ENCODE results near the gene DNAL4.

DNAL4 gene

DNA sequence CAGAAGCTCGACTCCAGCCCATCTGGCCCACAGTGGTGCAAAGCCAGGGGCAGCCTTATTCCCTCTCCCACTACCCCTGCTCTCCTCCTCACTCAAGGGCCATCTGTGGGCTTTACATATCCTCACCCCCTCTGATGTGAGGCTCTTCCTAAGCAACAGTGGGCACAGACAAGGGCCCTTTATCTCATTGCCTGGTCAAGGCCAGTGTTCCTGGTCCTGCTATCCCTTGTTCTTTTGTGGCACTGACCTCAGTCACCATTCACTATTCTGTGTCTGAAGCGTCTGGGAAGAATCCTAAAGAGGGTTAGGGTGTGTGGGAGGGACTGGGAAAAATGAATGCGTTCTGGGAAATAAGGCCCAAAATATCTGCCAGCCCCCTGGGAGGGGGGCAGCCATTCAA is 7.3 kb downstream of the DNAL4 start:
- DNase-seq (ENCODE audit: insufficient read length, low spot score) (no peak), FAIRE-seq (no peak)
- TF ChIP-seq POLR2A (IDR thresholded peaks at IDR 0.05; ENCODE audit: low read depth, low read length), result no peak

DNA sequence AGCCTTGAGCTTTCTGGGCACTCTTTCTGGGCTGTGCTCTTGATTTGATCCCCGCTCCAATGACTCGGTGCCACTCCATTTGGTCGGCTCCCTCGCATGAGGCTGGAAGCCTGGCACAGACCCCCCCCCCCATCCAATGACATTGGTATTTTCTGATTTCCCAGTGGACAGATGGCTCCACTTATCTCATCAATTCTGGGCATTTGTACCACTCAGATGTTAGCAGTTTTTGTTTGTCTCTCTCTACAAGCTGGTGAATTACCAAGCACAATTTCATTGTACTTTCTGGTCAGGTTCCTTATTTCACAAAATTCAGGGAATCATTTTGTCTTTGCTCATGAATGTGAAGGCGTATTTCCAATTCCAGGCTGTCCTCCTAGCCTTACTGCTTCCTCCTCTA is 9.1 kb downstream of the DNAL4 start:
- no peak for TF ChIP-seq POLR2A (IDR thresholded peaks at IDR 0.05; ENCODE audit: low read depth, low read length)
- no peak for DNase-seq (ENCODE audit: insufficient read length, low spot score)
- FAIRE-seq, result no peak

DNA sequence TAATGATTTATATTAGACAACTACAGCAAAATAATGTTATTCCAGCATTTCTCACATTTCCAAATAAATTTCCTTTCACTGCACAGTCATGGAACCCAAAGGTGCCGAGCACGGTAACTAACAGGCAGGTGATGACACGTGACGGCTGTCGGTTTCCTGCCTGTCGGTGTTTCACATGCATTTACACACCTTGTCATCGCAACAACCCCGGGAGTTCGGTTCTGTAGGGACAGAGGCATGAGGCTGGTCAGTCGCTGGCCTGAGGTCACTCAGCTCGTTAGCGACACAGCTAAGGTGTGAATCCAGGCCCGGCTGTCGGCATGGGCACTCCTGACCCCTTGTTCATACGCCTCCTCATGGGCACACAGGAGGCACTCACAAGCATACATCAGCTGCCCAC is 9.9 kb downstream of the DNAL4 start:
- DNase-seq (ENCODE audit: insufficient read length, low spot score) (no peak), FAIRE-seq (no peak)
- no peak for TF ChIP-seq POLR2A (IDR thresholded peaks at IDR 0.05; ENCODE audit: low read depth, low read length)

DNA sequence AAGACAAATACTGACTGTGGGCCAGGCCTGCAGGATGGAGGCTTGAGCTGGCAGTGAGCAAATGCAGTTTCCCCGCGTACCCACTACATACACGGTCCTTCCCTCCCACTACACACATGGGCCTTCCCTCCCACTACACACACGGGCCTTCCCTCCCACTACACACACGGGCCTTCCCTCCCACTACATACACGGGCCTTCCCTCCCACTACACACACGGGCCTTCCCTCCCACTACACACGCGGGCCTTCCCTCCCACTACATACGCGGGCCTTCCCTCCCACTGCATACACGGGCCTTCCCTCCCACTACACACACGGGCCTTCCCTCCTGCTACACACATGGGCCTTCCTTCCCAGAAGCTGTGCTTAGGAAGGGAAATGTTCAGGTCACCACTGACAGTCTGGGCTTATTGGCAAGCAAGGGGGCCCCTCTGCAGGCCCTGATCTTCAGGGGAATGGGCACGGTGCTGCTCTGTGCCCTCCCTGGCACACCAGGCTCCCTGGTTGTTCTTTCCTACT is 10.8 kb downstream of the DNAL4 start:
- no peak for TF ChIP-seq POLR2A (IDR thresholded peaks at IDR 0.05; ENCODE audit: low read depth, low read length)
- FAIRE-seq (no peak), DNase-seq (ENCODE audit: insufficient read length, low spot score) (no peak)

DNA sequence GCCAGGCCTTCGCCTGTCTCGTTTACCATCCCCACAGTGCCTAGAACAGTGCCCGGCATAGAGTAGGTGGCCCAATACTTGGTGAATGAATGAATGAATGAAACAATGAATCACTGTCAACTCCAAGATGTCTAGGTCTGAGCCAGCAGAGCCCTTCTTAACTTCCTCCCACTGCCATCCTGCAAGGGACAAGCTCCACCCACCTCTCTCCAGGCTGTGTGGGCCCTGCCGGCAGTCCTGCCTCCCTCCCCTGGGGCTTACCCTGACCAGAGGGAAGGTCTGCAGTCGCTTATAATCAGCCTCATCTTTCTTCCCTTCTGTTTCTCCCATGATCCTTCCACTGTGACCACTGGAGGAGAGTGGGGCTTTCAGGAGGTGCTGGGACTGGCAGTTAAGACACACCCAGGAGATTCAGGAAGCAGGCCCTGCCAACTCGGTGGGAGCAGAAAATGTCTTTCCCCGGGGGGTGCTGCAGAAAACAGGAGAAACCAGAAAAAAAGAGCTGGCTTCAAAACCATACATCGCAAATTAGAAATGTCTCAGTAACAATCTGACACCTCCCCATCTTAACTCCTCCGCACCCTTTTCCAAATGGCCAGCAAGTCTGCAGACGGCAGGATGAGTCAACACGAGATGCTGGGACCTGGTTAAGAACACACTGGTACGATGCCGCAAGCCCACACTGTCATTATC is 11.4 kb downstream of the DNAL4 start:
- DNase-seq (ENCODE audit: insufficient read length, low spot score), result peak; percentile 54
- peak; percentile 77 for FAIRE-seq
- TF ChIP-seq POLR2A (IDR thresholded peaks at IDR 0.05; ENCODE audit: low read depth, low read length), result no peak

DNA sequence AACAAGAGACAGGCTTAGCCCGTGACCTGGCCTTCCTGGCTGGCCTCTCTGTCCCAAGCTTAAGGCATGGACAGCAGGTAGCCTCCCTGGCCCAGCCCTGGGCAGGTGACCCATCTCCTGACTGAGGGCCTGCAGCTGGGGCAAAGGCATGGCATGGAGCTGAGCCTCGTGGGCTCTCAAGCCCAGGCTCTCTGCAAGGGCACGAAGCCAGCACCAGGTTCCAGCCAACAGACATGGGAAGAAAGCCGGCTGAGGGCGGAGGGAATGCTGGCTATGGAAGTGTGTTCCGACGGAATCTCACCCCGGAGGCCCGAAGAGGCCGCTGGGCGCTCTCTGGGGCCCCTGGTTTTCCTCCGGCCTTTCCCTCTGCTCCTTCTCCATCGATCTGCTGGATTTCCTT is 12.9 kb downstream of the DNAL4 start:
- no peak for DNase-seq (ENCODE audit: insufficient read length, low spot score)
- no peak for TF ChIP-seq POLR2A (IDR thresholded peaks at IDR 0.05; ENCODE audit: low read depth, low read length)
- FAIRE-seq, result no peak

DNA sequence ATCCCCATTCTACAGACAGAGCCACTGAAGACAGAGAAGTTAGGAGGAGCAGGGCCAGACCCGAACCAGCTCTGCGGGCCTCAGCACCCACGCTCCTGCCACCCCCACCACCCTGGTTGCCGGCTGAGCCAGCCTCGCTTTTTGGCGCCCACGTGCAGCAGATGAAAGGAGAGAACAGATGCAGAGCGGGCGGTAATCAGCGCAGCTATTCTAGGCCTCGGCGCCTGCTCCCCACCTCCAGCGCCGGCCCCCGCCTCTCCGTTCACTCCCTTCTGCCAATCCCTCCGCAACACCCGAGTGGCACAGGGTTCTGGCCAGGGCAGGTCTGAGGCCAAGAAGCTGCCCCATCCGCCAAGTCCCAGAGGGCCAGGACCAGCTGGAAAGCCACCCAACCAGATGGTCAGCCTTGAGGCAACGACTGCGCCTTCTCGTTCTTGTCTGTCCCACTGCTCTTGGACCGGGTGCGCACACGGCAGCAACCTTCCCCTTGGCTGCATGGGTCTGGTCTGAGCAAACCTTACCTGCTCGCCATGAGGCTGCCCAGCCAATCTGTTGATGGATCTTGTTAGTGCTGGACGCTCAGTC is 16.8 kb downstream of the DNAL4 start:
- FAIRE-seq, result no peak
- TF ChIP-seq POLR2A (IDR thresholded peaks at IDR 0.05; ENCODE audit: low read depth, low read length), result no peak
- no peak for DNase-seq (ENCODE audit: insufficient read length, low spot score)

DNA sequence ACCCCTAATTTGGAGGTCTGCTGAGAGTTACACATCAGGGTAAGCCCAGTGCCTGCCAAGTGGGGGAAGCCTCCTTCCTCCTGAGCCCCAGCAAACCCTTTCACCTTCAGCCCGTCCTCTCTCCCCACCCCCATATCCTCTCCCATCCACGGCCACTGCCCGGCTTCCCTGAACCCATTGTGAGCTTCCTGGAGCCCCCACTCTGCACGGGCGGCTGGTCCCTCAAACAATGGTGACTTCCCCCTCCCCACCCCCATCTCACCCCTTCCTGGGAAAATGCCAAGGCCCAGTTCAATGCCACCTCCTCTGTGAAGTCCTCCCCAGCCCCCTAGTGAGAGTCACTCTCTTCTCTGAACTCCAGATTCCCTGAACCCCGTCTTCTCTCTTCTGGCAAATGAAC is 17.9 kb downstream of the DNAL4 start:
- no peak for TF ChIP-seq POLR2A (IDR thresholded peaks at IDR 0.05; ENCODE audit: low read depth, low read length)
- DNase-seq (ENCODE audit: insufficient read length, low spot score), result no peak
- FAIRE-seq, result no peak

DNA sequence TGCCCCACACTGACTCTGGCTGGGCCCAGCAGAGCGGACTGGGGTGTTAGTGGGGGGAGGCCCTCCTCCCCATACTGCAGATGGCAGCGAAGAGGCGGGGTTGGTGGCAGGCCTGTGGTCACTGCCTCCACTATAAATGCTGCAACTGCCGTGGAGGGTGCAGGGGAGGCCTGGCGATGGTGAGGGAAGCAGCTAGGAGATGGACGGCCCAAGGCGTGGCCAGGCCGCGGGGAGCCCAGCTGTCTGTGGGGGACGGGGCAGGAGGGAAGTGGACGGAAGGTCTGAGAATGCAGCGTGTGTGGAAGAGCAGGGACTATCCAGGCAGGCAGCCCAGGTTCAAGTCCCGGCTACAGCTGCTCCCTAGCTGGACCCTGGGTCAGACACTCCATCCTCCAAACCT is 18.3 kb downstream of the DNAL4 start:
- DNase-seq (ENCODE audit: insufficient read length, low spot score), result no peak
- no peak for FAIRE-seq
- no peak for TF ChIP-seq POLR2A (IDR thresholded peaks at IDR 0.05; ENCODE audit: low read depth, low read length)

DNA sequence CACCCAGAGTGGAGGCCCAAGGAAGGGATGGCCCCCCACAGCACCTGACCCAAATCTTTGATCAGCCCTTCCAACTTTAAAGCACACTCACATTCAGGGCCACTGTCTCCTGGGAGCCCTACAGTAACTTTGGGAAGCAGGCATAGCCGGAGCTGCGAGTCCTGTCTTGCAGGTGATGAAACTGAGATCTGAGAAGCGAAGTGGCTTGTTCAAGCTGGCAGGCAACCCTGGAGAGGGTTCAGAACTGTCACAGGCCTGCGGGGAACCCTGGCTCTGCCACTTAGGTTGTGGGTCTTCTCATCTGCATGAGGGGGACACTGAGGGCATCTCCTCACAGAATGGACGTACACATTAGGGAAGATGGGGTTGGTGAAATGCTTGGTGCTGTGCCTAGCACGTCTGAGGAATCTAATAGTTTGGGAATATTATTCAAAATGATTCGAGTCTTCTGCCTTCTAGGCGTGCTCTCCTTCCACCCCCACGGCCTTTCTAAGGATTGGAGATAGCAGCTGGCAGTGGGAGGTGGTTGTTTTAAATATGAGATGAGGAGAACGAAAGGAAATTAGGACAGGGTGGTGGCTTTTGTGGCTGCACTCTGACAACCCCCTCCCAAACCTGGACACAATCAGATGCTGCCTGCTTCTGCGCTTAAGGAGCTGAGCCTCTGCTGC is 19.3 kb downstream of the DNAL4 start:
- DNase-seq (ENCODE audit: insufficient read length, low spot score) (no peak), FAIRE-seq (no peak)
- no peak for TF ChIP-seq POLR2A (IDR thresholded peaks at IDR 0.05; ENCODE audit: low read depth, low read length)

DNA sequence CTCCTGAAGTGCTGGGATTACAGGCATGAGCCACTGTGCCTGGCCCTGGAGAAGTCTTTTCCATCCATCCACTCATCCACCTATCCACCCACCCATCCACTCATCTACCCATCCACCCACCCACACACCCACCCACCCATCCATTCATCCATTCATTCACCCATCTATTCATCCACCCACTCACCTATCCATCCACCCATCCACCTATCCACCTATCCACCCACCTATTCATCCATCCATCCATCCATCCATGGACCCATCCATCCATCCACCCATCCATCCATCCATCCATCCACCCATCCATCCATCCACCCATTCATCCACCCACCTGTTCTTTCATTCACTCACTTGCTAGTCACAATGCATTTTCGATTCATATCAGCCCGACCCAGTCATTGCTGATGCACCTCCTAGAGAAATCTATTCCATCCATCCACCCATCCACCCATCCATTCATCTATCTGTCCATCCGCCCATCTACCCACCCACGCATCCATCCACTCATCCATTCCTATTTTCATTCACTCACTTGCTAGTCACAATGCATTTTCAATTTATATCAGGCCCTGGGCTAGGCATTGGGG is 20.5 kb downstream of the DNAL4 start:
- DNase-seq (ENCODE audit: insufficient read length, low spot score) (no peak), FAIRE-seq (no peak)
- no peak for TF ChIP-seq POLR2A (IDR thresholded peaks at IDR 0.05; ENCODE audit: low read depth, low read length)

DNA sequence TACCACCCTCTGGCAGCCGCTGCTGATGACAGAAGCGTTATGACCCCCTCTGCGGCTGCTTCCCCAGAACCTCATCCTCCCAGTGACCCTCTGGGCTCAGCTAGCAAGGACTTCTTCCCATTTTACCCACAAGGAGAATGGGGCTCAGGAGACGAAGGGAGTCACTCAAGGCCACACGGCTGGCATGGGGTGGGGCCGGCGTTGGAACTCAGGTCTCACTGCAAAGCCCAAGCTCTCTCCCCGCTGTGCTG is 21.4 kb downstream of the DNAL4 start:
- no peak for DNase-seq (ENCODE audit: insufficient read length, low spot score)
- no peak for TF ChIP-seq POLR2A (IDR thresholded peaks at IDR 0.05; ENCODE audit: low read depth, low read length)
- FAIRE-seq, result no peak

DNA sequence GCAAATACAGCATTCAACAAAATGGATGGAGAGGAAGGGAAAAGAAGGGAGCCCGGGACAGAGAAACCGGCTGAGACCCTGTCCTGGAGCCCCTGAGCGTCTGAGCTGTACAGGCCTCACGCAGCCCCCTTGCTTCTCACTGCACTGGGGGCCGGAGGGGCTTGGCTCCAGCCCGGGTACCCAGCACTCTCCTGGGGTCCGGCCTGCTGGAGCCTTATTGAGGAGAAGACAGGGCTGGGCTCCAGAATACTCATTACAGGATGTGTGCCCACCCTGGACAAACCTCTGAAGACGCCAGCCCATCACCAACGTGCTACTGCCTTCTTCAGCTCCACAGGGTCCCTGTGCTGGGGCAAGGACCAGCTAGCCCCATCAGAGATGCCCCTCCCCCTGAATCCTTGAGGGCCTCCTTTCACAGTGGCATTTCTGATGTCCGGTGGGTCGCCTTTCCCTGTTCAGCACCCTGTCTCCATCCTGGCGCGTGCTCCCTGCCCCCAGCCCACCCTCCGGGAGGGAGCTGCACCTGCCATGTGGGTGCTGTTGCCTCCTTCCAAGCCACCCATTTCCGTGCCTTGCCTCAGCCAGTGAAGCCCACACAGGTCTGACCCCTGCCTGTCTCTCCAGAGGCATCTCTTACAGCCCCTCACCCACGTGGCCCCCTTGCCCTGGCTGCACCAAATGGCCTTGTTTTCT is 23.5 kb downstream of the DNAL4 start:
- no peak for DNase-seq (ENCODE audit: insufficient read length, low spot score)
- no peak for TF ChIP-seq POLR2A (IDR thresholded peaks at IDR 0.05; ENCODE audit: low read depth, low read length)
- no peak for FAIRE-seq

DNA sequence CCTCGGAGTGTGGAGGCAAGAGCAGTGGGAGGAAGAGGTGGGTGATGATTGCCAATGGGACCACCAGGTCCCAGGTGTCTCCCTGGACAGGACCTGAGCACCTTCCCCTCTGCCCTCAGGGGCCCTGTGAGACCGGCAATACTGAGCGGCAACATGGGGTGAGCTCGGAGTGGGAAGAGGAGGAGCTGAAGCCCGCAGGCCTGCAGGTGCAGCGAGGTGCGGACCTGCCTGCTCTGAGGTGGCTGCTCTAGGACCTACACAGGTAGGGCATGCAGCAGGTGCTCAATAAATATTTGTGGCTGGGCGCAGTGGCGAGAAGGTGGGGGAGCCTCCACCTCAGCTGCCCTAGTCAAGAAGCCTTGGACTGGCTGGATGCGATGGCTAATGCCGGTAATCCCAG is 25.9 kb downstream of the DNAL4 start:
- TF ChIP-seq POLR2A (IDR thresholded peaks at IDR 0.05; ENCODE audit: low read depth, low read length), result no peak
- no peak for DNase-seq (ENCODE audit: insufficient read length, low spot score)
- FAIRE-seq, result no peak
